GM21447 (cell line): ENCODE results near the gene RNU6-9.
A peak's percentile ranks its signal among the peaks of the same experiment; 100 is the strongest.

Experiments used
- ATAC-seq: cut with Tn5 transposase; IDR thresholded peaks from one replicate; pipeline ENCODE4 v1.9.1; 2021; ENCODE audit not compliant: unreplicated experiment

The RNU6-9 gene

GRCh38 chr19:917323-918151, 24.3 kb downstream of the RNU6-9 start, which contains the start of gene KISS1R:
KISS1R (plus strand) TSS chr19:917333; CDS start chr19:917503, 170 bp downstream.
- ATAC-seq, result no peak

- no peak for ATAC-seq
These were observed 24.8 kb downstream of the RNU6-9 start for GRCh38 chr19:918152-918437.

GRCh38 chr19:918481-919198, 25.4 kb downstream of the RNU6-9 start:
- no peak for ATAC-seq

DNA sequence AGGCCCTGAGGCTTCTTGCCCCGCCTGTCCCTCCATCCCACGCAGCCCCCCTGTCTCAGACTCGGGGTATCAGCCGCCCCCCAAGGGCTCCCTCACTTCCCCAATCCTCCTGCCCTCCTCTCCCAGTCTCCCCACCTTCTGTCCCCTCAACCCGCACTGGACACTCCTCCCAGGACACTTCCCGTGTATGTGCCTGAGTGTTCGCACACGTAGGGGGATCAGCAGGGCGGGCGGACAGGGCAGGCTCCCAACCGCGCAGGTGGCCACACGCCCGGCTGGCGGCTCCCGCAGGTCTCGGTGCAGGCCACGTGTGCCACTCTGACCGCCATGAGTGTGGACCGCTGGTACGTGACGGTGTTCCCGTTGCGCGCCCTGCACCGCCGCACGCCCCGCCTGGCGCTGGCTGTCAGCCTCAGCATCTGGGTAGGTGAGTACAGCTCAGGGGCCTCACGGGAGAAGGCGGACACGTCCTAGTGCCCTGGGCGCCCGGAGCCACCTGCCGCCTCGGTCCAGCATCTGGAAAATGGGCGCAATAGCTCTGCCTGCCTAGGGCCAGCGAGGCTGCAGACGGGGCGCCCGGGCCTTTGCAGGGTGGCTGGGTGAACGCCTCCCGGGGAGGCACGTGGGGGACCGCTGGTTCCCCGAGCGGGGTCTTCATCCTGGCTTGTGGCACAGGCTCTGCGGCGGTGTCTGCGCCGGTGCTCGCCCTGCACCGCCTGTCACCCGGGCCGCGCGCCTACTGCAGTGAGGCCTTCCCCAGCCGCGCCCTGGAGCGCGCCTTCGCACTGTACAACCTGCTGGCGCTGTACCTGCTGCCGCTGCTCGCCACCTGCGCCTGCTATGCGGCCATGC, 26.1 kb downstream of the RNU6-9 start:
- no peak for ATAC-seq

DNA sequence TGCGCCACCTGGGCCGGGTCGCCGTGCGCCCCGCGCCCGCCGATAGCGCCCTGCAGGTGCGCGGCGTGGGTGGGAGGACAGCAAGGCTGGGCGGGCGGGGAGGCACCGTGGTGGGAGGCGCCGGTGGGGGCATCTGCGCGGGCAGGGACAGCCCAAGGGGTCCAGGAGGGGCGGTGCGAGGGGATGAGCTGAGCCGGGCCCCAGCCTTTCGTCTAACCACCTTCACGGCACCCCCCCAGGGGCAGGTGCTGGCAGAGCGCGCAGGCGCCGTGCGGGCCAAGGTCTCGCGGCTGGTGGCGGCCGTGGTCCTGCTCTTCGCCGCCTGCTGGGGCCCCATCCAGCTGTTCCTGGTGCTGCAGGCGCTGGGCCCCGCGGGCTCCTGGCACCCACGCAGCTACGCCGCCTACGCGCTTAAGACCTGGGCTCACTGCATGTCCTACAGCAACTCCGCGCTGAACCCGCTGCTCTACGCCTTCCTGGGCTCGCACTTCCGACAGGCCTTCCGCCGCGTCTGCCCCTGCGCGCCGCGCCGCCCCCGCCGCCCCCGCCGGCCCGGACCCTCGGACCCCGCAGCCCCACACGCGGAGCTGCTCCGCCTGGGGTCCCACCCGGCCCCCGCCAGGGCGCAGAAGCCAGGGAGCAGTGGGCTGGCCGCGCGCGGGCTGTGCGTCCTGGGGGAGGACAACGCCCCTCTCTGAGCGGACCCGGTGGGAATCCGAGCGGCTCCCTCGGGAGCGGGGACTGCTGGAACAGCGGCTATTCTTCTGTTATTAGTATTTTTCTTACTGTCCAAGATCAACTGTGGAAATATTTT, 27.0 kb downstream of the RNU6-9 start:
- no peak for ATAC-seq

DNA sequence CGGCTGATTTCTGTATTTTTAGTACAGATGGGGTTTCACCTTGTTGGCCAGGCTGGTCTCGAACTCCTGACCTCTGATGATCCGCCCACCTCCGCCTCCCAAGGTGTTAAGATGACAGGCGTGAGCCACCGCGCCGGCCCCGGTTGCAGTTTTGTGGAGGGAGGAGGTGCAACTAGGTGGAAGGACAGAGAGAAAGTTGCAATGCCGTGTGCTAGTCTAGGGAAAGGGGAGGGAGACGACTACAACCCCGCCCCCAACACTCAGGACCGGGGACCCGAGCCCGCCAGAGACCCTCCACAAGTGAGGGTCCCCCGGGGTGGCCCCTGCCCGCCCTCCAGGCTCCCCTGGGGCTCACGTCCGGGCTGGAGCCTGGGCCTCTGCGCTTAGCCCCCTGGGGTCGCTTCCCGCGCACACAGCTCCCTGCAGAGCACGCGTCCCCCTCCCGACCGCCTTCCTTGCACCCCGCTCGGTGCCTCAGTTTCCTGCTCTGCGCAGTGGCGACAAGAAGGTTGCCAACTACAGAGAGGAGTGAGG, 31.3 kb downstream of the RNU6-9 start:
- ATAC-seq, result no peak

DNA sequence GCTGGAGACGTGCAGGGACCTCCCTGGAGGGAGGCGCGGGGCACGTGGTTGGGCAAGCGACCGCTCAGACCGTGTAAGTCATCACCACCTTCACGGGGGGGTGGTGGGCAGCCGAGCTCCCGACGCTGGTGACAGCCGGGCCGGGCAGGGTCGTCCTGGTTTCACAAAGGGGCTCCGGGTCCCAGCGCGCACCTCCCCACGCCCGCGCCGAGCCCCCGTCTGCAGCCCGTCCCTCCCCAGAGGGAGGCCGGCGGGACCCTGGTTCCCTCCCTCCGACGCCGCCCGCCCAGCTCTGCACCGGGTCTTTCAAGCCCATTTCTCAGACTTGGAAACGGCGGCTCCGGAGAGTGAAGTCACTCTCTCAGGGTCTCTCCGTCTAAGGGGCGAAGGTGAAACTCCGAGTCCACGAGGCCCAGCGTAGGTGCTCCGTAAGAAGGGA, 31.8 kb downstream of the RNU6-9 start:
- peak; percentile 38 for ATAC-seq

- peak; percentile 39 for ATAC-seq
These were observed 32.4 kb downstream of the RNU6-9 start, which contains the start of gene ARID3A for GRCh38 chr19:925526-926322. ARID3A (plus strand) TSS chr19:926035; CDS start chr19:929529, 3,494 bp downstream.

GRCh38 chr19:926323-926588, 33.0 kb downstream of the RNU6-9 start:
- no peak for ATAC-seq

DNA sequence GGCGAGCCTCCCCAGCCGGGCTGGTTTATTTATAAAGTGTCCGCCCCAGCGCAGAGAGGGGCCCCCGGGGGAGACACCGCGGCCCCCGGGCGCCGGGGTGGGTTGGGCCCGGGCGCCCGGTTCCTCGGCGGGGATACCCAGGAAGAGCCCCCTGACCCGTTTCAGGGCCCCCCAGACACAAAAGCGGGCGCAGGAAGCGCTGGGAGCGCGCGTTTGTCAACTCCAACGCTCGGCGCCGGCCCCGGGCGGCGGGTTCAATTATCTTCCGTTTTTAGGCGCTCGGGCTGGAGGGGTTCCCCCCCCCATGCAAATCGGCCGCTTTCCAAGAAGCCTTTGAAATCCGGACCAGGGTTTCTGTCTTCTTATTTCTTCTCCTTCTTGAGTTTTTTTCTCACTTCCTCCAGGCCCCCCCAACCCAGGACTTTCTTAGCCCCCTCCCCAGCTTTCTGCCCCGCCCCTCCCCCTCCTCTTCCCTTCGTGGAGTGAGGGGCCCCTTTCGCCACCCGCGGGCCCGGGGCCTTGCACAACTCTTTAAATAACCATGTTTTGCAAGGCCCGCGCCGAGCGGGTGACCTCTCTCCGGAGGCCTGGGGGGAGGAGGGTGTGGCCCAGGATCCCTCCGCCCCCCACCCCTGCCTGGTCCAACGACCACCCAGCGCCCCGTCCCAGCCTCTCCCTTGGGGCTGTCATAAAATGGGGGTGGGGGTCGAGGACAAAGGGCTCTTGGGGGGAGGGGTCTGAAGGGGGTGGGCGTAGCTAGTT, 33.5 kb downstream of the RNU6-9 start:
- no peak for ATAC-seq

DNA sequence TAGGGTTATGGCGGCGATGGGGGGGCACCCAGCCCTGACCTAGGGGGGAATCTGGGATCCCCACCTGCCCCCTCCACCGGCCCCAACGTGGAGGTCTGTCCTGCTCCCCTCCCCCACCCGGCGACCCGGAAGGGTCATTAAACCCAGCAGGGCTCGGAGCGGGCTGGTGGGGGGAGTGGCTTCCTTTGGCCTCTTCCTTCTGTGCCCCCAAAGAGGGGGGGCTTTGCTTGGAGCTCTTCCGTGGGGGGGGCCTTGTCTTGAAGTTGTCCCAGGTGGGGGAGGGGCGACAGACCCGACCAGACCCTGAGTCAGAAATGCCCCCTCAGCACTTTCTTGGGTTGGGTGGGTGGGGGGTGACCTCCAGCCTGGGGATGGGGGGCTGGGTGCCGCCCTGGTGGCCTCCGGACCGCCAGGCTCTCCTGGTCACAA, 34.1 kb downstream of the RNU6-9 start:
- ATAC-seq, result no peak

DNA sequence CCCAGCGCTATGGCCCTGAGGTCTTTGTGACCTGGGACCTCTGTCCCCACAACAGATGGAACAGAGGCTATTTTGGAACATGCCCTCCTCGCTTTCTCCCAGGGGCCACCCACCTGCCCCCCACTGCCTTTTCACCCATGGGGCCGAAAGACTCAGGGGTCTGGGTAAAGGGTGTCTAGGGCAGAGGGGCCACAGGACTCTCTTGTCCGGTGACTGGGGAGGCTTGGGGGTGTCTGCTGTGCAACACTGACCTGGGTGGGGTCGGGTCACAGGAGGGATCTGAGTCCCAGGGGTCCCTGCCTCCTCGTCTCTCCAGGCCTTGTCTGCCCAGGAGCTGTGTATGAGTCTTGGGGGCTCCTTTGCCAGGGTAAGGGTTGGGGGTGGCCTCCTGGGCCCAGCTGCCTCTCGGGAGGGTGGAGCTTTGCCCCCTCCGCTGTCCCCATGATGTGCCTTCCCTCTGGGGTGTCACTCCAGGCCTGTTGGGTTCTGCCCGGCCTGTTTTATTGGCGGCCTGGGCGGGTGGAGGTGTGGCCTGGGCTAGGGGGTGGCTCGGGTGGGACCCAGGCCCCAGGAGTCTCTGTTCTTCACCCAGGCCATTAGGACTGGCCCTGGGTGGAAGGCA, 34.6 kb downstream of the RNU6-9 start:
- no peak for ATAC-seq

GRCh38 chr19:928471-929202, 35.4 kb downstream of the RNU6-9 start:
- no peak for ATAC-seq

DNA sequence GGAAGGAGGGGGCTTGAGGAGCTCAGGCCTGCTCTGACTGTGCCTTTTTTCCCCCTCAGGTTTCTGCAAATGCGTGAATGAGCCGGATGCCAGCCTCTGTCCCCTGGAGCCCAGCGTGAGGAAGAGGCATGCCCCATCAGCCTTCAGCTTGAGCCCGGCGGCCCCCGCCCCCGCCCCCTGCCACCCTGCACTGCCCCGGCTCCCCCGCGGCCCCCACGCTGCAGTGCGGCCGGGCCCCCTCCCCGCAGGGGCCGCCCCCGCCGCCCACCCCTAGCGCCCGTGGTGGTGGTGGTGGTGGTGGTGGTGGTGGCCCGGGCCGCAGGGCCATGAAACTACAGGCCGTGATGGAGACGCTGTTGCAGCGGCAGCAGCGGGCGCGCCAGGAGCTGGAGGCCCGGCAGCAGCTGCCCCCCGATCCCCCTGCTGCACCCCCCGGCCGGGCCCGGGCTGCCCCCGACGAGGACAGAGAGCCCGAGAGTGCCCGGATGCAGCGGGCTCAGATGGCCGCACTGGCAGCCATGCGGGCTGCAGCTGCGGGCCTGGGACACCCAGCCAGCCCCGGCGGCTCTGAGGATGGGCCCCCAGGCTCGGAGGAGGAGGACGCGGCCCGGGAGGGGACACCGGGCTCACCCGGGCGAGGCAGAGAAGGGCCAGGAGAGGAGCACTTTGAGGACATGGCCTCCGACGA, 36.1 kb downstream of the RNU6-9 start:
- no peak for ATAC-seq

- no peak for ATAC-seq
These were observed 36.6 kb downstream of the RNU6-9 start for GRCh38 chr19:929891-930258.

GRCh38 chr19:931860-932647, 38.8 kb downstream of the RNU6-9 start:
- ATAC-seq, result no peak
